ENCODE measurements around the gene WDR20. TPM values are rescaled to one million over a fixed set of nuclear protein-coding genes. Genes with fewer than 3 reads are reported as not detected.

WDR20 gene
- total and polyA plus RNA-seq, 2 experiments from 2014 or later = 15.3 to 24.0 TPM

DNA sequence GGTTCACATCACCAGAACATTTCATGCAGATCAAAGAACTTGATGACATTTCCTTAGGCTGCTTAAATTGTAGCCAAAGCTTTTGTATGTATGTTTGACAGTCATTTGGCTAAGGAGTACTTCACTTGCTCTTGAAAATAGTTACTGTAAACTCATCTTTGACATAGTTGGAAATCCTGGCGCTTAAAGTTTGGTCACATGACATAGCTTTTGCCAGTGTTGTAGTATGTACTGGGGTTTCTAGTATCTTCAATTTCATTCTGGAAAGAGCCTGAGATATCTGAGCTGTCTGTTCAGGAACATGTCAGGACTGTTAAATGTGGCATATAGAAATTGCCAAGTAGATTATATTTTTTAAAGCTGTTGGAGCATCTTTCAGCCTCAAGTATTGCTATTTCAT lies 55.7 kb downstream of the WDR20 start:
- Histone ChIP-seq H3K4me1 (ENCODE audit: insufficient read depth) (peaks cover 3% of the 10 kb centered on the region), H3K27me3 (no peaks in the 10 kb centered on the region), H4K20me1 (ENCODE audit: insufficient read depth, poor library complexity, severe bottlenecking) (peaks cover 21% of the 10 kb centered on the region), H3K27ac (no peak overlapping the region), H3K79me2 (peaks cover 91% of the 10 kb centered on the region), H3K36me3 (replicated peaks; ENCODE audit: insufficient read depth, low read depth) (no peaks in the 10 kb centered on the region), H3K4me2 (no peak overlapping the region), H3K9me2 (replicated peaks; ENCODE audit: insufficient read depth) (no peaks in the 10 kb centered on the region), H2AFZ (no peak overlapping the region), H3K4me3 (no peak overlapping the region), H3K9me3 (ENCODE audit: low read depth) (no peaks in the 10 kb centered on the region)
- 86% methylated on average over 1 of the region's 1 CpG for WGBS (ENCODE audit: low lambda C conversion rate, missing lambda C conversion rate)
- no peak for DNase-seq (ENCODE audit: low spot score)
- no peak for TF ChIP-seq CTCF (IDR thresholded peaks at IDR 0.05; ENCODE audit: poor library complexity)
- no peak for TF ChIP-seq EZH2phosphoT487 (IDR thresholded peaks at IDR 0.05; ENCODE audit: low read depth, severe bottlenecking, unreplicated experiment)
- TF ChIP-seq EZH2 (IDR thresholded peaks at IDR 0.05; ENCODE audit: borderline replicate concordance) = no peak

- DNase-seq (ENCODE audit: low spot score) = no peak
- TF ChIP-seq EZH2 (IDR thresholded peaks at IDR 0.05; ENCODE audit: borderline replicate concordance) = no peak
- no peak for TF ChIP-seq EZH2phosphoT487 (IDR thresholded peaks at IDR 0.05; ENCODE audit: low read depth, severe bottlenecking, unreplicated experiment)
- TF ChIP-seq CTCF (IDR thresholded peaks at IDR 0.05; ENCODE audit: poor library complexity) = no peak
- Histone ChIP-seq H3K9me3 (ENCODE audit: low read depth) (no peaks in the 10 kb centered on the region), H3K9me2 (replicated peaks; ENCODE audit: insufficient read depth) (no peaks in the 10 kb centered on the region), H4K20me1 (ENCODE audit: insufficient read depth, poor library complexity, severe bottlenecking) (peaks cover 21% of the 10 kb centered on the region), H3K27me3 (no peaks in the 10 kb centered on the region), H3K36me3 (replicated peaks; ENCODE audit: insufficient read depth, low read depth) (no peaks in the 10 kb centered on the region), H3K4me1 (ENCODE audit: insufficient read depth) (peaks cover 3% of the 10 kb centered on the region), H2AFZ (no peak overlapping the region), H3K4me2 (no peak overlapping the region), H3K4me3 (no peak overlapping the region), H3K27ac (no peak overlapping the region), H3K79me2 (peaks cover 88% of the 10 kb centered on the region)
- 81% methylated on average over 6 of the region's 6 CpGs for WGBS (ENCODE audit: low lambda C conversion rate, missing lambda C conversion rate)
Observed at GRCh38 chr14:102196039-102196901, 56.6 kb downstream of the WDR20 start.

DNA sequence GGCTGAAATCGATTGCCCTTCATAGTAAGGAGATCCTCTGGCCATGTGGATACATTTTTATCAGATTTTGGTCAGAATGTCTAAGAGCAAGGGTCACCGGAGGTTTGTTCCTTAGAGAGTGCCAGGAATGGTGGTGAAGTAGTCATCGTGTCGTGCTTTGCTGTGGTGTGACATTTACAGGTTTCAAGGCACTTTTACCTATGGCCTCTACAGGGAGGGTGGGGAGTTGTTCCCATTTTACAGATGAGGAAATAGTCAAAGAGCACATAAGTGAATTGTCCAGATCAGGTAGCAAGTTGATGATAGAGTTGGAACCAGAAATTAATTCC lies 57.2 kb downstream of the WDR20 start:
- Histone ChIP-seq H3K79me2 (peaks cover 88% of the 10 kb centered on the region), H3K4me2 (no peak overlapping the region), H3K9me2 (replicated peaks; ENCODE audit: insufficient read depth) (no peaks in the 10 kb centered on the region), H2AFZ (no peak overlapping the region), H3K4me3 (no peak overlapping the region), H3K36me3 (replicated peaks; ENCODE audit: insufficient read depth, low read depth) (no peaks in the 10 kb centered on the region), H4K20me1 (ENCODE audit: insufficient read depth, poor library complexity, severe bottlenecking) (peaks cover 21% of the 10 kb centered on the region), H3K27me3 (no peaks in the 10 kb centered on the region), H3K9me3 (ENCODE audit: low read depth) (no peaks in the 10 kb centered on the region), H3K27ac (no peak overlapping the region), H3K4me1 (ENCODE audit: insufficient read depth) (no peaks in the 10 kb centered on the region)
- TF ChIP-seq EZH2phosphoT487 (IDR thresholded peaks at IDR 0.05; ENCODE audit: low read depth, severe bottlenecking, unreplicated experiment) (no peak), EZH2 (IDR thresholded peaks at IDR 0.05; ENCODE audit: borderline replicate concordance) (no peak), CTCF (IDR thresholded peaks at IDR 0.05; ENCODE audit: poor library complexity) (no peak)
- 97% methylated on average over 4 of the region's 4 CpGs for WGBS (ENCODE audit: low lambda C conversion rate, missing lambda C conversion rate)
- no peak for DNase-seq (ENCODE audit: low spot score)

Data from hepatocyte (in vitro differentiated cells).